DMS114 treated with DMSO at 0.1 percent for 48 hours (cell line): ENCODE measurements around the gene HOXA11.

Experiments used
- DNase-seq: peaks from one replicate; lab custom pipeline; 2025; ENCODE audit not compliant: unreplicated experiment; lab: John Stamatoyannopoulos, UW

HOXA11 gene

DNA sequence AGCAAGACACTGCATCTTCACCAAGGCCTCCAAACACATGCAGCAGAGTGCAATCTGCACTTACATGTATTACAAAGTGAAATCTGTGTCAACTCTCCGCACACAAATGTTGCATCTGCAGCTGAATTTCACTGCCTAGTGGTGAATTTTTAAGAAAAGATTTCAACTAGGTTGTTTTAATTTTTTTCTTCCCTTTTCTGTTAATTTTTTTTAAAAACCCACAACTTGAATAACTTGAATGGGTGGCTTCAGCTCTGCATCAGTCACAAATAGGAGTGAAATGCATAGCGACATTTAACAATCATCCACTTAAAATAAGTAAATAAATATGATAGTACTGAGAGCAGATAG is 8.9 kb upstream of the HOXA11 start:
- no peak for DNase-seq

DNA sequence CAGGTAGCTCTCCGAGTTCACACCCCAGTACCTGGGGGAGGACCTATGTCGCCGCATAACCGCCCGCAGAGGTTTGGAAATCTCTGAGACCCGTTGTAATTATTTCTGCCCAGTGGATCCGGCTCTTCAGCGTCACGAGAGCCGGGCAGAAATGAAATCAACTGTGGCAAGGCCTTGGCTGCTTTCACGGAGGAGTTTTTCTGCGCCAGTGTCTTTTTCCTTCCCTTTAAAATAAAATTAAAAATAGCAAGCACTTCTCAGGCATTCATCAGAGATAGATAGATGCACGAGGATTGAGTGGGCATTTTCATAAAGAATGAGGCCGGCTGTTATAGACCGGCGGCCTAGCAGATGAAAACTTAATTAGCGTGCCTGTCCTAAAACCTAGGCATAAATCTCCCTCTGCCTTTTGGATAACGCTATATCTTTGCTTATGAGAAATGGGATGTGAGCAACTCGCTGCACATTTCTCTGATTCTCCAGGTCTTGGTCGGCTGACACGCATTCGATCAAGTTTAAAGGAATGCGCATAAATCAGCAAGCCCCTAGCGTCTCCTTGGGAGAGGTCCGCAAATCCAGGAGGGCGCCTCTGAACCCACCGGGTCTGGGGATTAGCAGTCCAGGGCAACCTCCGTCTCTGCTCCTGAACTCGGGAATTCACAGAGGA is 8.4 kb upstream of the HOXA11 start:
- no peak for DNase-seq

DNA sequence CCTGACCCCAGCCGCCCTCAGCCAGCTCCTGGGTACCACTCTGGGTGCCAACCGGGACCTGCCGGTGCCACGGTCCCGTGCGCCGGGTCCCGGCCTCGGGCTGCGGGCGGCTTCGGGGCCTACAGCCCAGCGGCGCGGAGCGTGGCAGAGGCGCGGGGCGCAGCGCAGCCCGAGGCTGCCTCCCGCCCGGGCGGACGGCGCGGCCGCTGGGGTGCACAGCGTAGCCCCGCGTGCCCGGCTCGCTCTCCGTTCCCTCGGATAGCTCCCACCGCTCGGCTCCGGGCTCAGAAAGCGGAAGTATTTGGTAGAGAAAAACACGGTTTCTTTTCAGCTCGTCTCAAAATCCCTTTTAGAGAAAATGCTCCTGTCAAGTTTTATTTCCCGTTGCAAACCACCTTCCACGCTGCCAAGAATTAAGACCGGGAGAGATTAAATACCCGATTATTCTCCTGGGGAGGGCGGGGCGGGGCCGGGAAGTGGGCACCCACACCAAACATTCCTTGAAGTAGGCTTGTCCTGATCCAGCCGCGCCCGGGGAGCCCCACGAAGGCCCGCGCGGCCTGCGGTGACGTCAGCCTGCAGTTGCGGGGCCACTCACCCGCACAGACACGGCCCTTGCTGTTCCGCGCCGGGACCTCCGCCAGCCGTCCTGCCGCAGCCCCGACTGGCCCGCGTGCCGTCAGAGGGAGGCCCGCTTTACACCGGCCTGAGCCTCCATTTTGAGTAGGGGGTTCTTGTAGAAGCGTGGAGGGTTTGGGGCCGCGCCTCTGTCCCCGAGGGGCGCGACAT is 7.7 kb upstream of the HOXA11 start:
- no peak for DNase-seq

DNA sequence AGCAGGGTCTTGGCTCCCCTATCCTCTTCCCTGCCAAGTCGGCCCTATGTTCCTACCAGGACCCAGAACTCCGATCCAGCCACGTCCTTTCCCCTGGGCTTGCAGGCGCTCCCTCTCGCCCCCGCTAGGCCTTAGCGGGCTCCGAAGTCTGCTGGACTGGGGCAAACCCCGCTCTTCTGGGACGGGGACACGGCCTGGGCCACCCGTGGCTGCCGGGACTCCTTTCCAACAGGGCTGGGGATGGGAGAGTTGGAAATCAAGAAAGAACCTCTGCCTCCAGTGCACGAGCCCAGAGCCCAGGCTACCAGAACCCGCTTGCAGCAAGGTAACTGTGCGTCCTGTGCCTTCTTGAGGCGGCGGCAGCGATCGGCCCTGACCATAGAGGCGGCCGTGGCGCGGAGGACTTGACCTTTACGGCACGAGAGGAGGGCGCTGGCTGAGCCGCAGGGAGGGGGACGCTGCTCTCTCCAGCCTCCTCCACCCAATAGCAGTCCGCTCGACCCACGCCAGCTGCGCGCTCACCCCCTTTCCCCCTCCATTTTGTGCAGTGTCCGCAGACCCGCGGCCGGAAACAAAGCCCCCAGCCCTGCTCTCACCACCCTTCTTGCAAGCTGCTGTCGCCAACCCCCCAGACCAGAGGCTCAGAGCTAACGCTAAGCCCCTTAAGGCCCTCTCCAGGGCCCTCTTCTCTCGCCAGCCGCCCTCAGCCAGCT is 7.0 kb upstream of the HOXA11 start:
- DNase-seq, result no peak

DNA sequence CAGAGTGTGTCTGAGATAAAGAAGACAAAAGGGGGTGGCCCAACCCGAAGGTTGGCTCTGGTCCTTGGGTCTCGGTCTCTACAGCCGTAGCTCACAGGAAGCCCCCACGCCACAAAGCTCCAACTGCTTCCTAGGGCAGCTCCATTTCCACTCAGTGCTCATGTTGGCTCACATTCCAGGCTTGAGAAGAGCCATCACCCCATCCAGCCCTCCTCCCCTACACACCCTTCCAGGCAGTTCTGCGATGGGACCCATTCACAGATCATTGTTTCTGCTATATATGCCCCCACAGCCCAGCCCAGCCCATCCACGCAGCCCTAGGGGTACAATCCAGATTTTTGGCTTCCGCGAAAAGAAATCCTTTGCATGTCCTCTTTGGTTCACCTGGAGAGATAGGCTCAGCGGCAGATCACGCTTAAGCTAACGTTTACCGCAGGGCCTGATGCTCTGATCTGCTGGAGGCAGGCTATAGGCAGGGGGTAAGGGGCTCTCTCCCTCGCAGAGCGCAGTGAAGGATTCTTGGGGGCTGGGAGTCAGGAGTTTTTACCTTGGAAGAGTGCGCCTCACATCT is 6.2 kb upstream of the HOXA11 start:
- DNase-seq, result no peak

DNA sequence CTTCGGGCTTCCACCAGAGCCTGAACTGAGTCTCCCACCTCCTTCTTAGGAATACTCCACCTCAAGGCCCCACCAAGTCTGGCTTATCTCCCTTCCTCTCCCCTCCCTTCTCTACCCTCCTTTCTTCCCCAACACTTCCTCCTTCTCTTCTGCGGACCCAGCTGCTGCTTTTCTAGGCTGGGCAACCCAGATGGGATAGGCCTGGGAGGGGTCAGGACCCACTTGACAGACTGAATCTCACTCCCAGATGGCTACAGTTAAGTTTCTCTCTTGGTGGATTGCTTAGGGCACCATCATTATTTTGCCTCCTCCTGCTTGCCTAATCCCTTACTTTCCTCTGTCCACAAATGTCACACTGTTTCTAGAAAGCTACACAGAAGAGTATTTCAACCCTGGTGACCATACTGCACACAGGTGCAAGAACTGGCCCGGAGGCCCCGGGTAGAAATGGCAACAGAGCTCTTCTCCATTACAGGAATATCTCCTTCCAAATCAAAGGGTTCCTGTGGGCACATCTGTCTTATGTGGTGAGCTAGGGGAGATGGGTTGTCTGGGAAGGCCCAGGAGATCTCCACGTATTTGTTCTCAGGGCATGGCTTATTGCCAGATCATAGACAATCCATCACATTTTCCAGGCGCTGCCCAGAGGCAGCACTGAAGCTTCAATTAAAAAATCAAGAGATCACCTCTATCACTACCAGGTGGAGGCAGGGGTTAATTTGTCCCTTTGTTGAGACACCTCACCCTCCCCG is 5.1 kb upstream of the HOXA11 start:
- DNase-seq, result no peak

DNA sequence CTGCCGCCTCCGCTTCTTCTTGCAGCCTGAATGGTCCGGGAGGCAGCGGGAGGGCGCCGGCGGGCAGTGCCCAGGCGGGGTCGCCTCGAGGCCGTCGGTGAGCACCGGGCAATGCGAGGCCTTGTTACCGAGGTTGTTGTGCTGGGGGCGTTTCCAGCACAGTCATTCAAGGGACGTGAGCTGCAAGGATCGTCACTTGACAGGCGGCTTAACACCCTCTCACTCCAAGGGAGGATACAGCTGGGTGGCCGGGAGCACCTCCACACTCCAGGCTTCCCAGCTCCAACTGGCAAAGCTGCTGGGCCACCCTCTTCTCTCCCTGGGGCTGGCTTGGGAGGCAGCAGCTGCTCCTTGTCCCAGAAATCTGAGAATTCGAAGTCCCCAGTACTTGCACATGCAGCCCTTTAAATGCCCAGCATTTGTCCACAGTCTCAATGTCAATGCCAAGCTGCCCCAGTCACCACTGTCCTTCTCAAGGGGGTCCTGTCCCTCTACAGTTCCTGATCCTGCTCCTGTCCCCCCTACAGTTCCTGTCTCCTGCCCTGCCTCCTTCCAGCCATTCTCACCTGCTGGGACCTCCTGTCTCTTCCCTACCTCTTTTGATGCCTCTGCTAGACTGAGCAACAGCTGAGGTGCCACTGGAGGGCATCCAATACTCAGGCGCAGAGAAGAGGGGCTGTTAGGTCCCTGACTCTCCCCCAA is 4.4 kb upstream of the HOXA11 start:
- no peak for DNase-seq

DNA sequence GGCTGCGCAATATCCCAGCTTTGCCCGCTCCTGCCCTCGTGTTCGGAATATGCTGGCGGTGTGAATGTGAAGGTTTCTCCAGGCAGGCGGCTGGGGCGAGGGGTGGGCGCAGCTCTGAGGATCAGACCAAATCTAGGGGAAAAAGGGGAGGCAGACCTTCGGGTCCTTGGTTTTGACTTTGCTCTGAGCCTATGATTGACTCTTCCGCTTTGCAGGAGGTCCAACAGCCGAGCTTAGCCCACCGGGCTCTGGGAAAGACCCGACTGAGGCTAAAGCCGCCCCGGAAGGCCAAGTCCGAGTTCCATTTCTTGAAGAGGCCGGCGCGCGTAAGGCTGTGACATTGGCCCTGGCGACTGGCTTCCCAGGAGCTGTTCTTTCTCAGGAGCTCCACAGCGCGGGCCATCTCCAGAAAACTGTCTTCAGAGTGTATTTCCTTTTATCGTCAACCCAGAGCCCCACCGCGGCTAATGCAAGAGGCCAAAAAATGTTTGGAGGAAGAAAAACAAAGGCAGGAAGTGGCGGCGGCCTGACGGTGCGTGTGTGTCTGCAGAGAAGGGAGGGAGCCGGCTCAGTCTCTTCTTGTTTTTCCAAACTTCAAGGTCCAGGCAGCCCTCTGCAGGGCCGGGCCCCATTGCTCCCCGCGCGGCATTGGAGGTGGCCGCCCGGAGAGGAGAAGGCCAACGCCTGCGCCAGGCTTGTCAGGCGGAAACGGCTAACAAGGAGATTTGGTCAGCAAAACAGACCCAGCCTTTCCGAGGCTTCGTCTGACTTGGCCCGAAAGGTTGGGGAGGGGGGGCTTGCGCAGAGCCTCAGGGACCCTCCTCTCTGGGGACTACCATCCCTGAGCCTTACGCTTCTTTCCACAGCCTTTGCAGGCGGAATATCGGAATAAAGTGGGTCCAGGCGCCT is 3.6 kb upstream of the HOXA11 start:
- no peak for DNase-seq

DNA sequence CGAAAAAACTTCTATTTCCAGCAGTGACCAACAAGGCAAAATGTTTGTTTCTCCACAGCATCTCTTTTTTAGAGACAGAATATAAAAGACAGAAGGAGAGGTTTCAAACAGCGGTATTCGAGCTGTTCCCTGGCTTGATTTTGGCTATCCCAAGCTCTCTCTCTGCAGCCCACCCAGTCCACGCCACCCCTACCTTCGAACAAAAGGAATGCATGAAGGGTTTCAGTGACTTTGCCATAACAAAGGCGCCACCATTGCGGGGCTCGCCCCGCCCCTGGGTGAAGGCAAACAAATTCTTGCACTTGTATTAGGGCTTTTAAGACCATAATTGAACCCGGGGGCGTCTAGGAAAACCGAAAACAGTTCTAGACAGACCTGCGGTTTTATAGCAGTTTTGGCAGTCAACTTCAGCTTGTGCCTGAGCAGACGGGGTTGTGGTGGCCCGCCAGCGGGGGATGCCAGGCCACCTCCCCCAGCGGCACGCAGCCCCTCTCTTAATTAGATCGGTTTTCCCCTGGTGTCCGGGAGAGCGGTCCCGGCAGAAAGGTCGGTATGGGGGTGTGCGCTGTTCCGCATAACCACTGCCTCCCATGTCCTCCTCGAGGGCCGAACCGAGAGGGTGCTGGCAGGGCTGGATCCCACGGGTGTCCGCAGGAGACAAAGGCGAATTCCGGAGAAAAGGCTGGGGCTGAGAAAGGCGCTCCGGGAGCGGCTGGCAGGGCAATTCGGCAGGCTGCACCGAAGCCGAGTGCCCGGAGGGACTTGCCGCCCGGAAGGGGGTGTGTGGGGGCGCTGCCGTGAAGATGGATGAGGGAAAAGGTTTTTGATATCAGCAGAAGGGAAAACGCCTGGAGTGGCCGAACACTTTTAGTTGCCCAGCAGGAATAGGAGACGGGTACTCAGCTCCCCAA is 2.7 kb upstream of the HOXA11 start:
- DNase-seq, result no peak

DNA sequence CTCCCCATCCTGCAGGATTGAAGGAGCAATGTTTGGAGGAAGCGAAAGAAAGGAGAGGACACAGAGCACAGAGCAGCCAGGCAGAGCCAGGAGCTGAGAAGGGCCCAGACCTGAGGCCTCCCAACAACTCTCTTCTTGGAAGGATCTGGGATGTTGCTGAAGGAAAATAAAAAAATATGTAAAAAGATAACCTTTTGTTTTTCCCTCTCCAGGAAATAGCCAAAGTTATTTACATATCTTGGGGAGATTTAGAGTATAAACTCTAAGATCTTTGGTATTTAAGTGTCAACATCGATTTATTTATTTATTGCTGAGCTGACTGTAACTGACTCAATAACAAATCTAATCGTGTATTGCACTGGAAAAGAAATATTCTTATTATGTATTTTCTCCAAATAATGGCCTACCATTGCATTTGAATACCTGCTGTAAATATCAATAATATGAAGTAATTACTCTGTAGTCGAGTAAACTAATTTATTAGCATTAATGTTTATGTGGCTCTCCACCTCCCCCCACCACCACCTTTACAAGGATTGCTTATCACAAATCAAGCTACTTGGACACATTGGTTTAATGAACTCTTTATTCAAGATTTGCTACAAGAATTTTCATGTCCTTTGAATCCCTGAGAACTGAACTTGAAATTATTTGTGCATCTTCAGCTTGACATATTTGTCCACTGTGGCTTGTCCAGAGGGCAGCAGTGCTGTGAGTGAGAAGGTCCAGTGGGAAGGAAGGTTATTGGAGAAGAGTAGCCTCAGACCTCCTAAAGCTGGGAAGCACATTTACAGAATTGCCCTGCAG is 1.8 kb upstream of the HOXA11 start:
- DNase-seq, result no peak

DNA sequence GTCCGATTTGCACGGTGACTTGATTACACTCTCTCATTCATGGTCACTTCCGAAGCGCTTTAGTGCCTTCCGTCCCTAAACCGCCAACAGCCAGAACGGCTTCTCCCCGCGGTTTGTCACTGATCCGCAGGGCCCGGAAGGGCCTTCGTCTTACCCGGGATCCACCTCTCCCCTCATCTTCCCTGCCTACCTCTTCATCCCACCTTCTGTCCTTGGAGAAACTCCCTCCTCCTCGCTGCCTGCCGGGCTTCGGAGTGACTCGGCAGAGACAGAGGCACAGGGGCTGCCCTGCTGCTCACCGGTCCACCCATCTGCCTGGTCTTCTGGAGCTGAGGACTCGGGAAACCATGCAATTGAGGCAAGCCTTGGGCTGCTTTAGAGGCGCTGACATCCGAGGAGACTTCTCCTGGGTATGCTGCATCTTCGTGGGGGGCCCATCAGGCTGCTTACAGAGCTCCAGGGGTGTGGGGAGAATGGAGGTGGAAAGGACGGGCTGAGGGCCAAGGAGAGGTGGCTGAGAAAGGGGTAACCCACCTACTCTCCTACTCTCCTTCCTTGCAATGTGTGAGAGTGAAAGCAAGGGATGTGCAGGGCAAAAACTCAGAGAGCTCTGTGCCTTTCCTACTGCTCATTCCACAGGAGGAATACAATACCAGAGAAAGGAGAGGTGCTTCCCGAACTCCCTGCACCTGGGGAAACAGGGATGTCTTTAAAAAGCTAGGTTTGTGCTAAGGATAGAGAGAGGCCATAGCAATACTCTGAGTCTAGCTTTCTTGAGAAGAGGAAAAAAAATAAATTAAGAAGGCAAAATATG is 1.0 kb upstream of the HOXA11 start:
- no peak for DNase-seq

DNA sequence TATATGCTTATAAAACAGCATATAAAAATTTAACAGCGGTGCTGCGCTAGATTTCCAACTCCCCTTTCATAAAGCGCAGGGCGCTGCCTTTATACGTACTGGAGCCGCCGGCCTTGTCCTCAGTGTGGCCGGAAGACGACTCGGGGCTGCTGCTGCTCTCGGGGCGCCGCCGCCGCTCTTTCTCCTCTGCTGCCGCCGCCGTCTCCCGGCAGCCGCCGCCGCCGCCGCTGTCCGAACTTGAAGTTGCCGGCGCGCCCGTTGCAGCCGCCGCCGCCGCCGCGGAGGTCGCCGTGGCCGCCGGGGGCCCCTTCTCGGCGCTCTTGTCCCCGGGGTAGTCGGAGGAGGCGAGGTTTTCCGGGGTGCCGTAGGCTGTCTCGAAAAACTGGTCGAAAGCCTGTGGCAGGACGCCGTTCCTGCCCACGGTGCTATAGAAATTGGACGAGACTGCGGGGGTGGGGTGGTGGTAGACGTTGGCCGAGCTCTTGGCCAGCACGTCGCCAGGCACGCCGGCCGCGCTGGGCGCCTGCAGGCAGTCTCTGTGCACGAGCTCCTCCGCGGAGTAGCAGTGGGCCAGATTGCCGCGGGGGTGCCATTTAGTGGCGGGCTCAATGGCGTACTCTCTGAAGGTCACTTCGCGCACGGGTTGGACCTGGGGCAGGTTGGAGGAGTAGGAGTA is 557 bp downstream of the HOXA11 start:
- no peak for DNase-seq

DNA sequence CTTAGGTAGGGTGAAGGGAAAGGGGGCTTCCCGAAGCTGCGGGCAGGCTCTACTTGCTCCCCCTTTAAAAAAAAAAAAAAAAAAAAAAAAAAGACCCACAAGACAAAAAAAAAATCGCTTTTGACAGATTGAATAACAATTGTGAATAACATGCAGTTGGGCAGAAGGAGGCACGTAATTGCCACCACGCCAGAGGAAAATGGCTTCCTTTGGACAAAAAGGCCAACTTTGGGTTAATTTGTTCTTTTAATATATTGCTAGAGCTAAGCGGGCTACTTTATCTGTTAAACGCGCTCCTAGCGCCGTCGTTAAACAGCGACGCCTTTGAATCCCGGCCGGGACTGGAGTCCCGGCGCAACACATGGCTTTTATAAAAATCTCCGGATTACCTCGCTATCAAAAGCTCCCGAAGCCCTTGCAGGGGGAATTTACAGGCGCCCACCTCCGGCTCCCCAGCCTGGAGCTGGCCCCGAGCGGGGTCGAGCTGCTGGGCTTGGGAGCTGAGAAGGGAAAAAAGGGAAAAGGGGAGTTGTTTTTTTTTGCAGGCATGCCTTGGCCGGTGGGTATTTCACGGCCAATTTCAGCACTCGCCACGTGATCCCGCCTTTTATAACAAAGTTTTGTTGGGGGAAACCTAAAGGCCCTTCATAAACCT is 1.2 kb downstream of the HOXA11 start:
- no peak for DNase-seq

DNA sequence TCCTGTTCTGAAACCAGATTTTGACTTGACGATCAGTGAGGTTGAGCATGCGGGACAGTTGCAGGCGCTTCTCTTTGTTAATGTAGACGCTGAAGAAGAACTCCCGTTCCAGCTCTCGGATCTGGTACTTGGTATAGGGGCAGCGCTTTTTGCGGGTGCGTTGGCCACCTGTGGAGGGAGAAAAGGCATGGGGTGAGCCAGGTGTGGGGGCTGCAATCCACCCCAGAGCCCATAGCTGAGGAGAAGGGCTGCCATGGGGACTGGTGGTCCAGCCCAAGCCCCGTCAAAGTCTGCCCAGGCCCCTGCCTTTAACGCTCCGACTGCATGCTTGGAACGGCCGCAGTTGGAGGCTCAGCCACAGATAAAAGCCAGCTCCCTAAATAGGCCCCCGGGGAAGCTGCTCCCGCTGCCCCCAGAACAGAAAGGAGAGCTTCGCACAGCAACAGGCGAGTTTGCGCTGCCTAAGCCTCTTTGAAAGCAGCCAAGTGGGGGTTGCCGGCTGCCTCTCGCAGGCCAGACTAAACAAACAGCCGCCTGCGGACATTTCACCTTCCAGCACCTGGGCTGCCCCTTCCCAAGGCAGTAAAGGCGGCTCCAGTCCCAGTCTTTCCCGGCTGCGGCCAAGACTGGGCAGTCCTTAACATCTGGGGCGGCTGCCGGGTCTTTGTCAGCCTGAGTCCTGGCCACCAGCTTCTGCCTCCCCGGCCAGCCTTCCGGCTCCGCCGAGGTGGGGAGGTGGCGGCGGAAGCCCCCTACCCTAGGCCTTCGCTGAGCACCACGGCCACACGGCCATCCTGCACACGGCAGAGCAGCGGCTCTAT is 2.0 kb downstream of the HOXA11 start:
- no peak for DNase-seq

DNA sequence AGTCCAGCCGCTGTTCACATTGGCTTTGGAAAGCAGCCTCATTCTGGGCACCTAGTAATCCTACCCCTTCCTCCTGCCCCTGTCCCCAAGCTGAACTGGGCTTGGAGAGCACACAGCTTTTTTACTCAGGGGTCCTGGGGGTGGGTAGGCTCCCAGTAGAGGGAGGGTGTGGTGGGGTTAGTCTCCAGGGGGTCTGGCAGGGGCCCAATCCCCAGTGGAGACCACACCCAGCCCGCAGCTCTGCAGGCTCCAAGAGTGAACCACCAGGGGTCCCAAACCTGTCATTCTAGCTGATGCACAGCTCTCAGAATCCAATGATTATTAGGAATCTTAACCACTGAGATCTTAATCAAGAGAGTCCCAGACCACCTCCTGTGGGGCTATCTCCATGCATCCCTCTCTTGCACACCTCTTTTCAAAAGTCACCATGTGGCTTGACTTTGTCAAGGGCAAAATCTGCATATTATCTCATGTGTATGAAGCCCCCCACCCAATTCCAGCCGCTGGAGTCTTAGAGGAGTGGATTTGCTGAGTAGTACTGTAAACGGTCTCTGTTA is 2.7 kb downstream of the HOXA11 start:
- DNase-seq, result no peak
